HAP-1 (cell line): ENCODE measurements around the gene PYCARD.
A peak's percentile ranks its signal among the peaks of the same experiment; 100 is the strongest.
"Not testable (repeated sequence)": the region's sequence is repeated elsewhere in the genome, so short reads cannot be mapped to it uniquely, and the experiment has no call there.

ENCODE experiments used
- DNase-seq, 2 experiments: peaks; one replicate each; pipeline ENCODE4 v3.0.0-alpha.2; 2016 to 2020; ENCODE audit warnings: low spot score in 2 of 2
- H3K27me3 ChIP-seq: fragments of 250-450 bp; sonication (Bioruptor Pico); 2 replicates; pipeline ENCODE4 v1.5.1; 2020; ENCODE audit warnings: low read depth, mild to moderate bottlenecking, moderate library complexity
- H3K36me3 ChIP-seq: fragments of 250-450 bp; sonication (Bioruptor Pico); replicated peaks from 2 replicates; pipeline ENCODE4 v1.5.1; 2020; ENCODE audit warnings: mild to moderate bottlenecking
- H3K4me1 ChIP-seq: fragments of 250-450 bp; sonication (Bioruptor Pico); 2 replicates; pipeline ENCODE4 v1.5.1; 2020; ENCODE audit warnings: mild to moderate bottlenecking
- H3K4me3 ChIP-seq: fragments of 250-450 bp; sonication (Bioruptor Pico); 2 replicates; pipeline ENCODE4 v1.5.1; 2020; ENCODE audit warnings: mild to moderate bottlenecking, moderate library complexity
- H3K9me3 ChIP-seq: fragments of 250-450 bp; sonication (Bioruptor Pico); 2 replicates; pipeline ENCODE4 v1.5.1; 2020; ENCODE audit warnings: mild to moderate bottlenecking, moderate library complexity
- in situ Hi-C: fragments of 300-500 bp; cut with MboI; formaldehyde crosslinking; loops from 3 replicates; pipeline ENCODE4 v1.14.3; 2020; ENCODE audit warnings: low sequenced_read_pairs, inconsistent platforms, mixed read lengths

The PYCARD gene

DNA sequence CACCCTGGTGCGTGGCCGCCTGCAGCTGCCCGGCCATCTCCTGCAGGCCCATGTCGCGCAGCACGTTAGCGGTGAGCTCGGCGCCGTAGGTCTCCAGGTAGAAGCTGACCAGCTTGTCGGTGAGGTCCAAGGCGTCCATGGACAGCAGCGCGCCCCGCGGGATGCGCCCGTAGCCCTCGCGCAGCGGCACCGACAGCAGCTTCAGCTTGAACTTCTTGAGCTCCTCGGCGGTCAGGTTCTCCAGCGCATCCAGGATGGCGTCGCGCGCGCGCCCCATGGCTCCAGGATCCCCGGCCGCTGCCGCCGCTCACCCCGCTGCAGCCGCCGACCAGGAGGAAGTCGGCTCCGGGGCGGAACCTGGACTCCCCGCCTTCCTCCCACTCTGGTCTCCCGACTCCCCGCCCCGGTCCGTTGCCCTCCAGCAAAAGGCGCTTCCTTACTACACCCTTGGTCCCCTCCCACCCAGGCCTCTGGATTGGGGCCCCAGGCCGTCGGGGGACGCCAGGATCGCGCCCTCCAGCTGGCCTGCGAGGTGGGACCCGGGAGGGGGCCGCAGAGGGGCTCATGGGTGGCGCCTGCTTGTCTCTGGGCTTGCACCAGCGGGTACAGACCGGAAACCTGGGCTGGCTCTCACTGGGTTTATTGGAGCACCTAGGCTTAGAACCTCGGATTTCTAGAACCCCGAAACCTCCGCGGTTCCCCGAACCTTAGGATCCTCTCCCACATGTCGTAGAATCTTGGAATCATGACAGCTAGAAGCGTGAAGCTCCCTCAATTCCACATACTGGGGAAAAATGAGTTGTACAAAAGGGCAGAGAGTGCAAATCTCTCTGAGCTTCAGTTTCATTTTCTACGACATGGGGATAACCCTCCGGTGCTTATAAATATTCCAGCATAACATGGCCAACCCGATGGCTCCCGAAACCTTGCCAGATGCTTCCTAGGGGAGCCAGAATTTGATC, at the start of gene PYCARD:
Gene PYCARD (minus strand): TSS at position 347 of the 962 bp plus-strand sequence. CDS start 70 bp downstream, at position 277.
- Histone ChIP-seq H3K9me3 (no peaks in the 10 kb centered on the region), H3K4me3 (peak within 1 kb of the TSS; percentile 33), H3K36me3 (peaks cover 15% of the 10 kb centered on the region), H3K27me3 (peaks cover 10% of the 10 kb centered on the region; the same call in 1 of the 2 replicates), H3K4me1 (no peaks in the 10 kb centered on the region; the same call in 1 of the 2 replicates)
- peak in 1 of 2 experiments; percentile 62 for DNase-seq
- in situ Hi-C loops: loop anchor here (25.0 kb wide), 1 partner anchor 660 kb away; the partner anchor contains the start of gene ZNF267

DNA sequence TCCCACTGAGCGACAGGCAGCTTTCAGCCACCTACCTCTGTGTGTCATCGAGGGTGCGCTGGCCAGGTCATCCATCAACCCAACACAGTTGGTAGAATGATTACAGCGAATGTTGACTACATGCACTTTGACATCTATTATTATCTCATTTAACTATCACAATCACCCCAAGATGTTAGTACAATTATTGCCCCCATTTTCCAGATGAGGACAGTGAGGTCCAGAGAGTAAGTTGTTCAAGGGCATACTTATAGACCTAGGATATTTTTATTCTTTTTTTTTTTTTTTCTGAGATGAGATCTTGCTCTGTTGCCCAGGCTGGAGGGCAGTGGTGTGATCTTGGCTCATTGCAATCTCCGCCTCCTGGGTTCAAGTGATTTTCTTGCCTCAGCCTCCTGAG, 48.9 kb upstream of the PYCARD start:
- in situ Hi-C loops: no loop called here
- Histone ChIP-seq H3K9me3 (no peaks in the 10 kb centered on the region), H3K4me3 (no peak overlapping the region), H3K4me1 (no peaks in the 10 kb centered on the region), H3K27me3 (peaks cover 4% of the 10 kb centered on the region; the same call in 1 of the 2 replicates), H3K36me3 (no peaks in the 10 kb centered on the region)
- no peak for DNase-seq

DNA sequence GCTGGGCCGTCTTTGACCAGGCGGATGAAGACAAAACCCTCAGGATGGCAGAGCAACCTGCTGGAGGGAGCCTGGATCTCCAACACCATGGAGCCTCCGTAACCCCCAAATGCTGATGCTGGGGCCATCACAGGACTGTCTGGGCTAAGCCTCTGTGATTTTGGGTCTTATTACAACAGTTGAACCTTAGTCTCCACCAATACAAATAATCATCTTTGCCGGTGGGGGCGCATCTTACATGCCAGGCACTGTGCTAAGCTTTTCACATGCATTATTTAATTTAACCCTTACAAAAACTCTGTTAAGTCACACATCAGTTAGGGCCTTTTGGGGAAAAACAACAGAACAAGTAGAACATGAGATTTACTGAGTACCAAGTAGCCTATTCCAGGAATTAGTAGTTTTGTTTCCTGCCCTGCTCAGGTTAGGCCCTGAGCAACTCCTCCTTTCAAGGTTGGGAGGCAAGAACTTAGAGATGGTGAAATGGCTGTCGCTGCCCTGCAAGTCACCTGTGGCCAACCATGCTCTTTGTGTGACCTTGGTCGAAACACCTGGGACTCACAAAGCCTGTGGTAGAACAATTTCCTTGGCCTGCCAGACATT, 48.3 kb upstream of the PYCARD start:
- in situ Hi-C loops: no loop called here

DNA sequence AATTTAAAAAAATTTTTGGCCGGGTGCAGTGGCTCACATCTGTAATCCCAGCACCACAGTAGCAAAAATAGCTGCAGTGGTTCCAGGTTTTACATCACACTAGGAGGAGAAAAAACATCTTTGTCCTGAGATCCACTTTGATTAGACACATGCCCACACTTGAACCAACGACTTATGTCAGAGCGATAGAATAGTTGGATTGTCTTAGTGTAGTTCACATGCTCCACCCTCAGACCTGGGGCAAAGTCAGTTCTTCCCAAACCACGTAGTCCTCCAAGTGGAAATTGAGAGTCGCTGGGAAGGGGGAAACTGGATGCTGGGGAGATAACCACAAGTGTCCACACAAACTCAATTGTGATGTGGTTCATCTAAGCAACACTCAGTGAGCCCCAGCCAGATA, 45.8 kb upstream of the PYCARD start:
- in situ Hi-C loops: no loop called here
- Histone ChIP-seq H3K27me3 (no peaks in the 10 kb centered on the region), H3K36me3 (no peaks in the 10 kb centered on the region), H3K9me3 (no peaks in the 10 kb centered on the region), H3K4me3 (no peak overlapping the region), H3K4me1 (no peaks in the 10 kb centered on the region)
- DNase-seq: no peak

More for the DNA sequence above, 48.3 kb upstream of the PYCARD start:
- DNase-seq: no peak
- Histone ChIP-seq H3K4me3 (no peak overlapping the region), H3K36me3 (no peaks in the 10 kb centered on the region), H3K9me3 (no peaks in the 10 kb centered on the region), H3K4me1 (no peaks in the 10 kb centered on the region), H3K27me3 (peaks cover 4% of the 10 kb centered on the region; the same call in 1 of the 2 replicates)

DNA sequence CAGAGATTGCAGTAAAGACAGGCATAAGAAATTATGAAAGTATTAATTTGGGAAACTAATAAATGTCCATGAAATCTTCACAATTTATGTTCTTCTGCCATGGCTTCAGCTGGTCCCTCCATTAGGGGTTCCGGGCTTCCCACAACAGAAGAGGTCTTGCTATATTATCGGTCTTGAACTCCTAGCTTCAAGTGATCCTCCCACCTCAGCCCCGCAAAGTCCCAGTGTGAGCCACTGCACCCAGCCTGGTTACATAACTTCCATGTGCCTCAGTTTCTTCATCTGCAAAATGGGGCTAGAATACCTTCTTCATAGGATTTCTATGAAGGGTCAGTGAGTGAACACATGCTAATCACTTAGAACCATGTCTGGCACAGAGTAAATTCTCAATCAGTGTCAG, 43.7 kb upstream of the PYCARD start:
- DNase-seq: no peak
- Histone ChIP-seq H3K4me1 (no peaks in the 10 kb centered on the region), H3K36me3 (no peaks in the 10 kb centered on the region), H3K27me3 (no peaks in the 10 kb centered on the region), H3K4me3 (no peak overlapping the region), H3K9me3 (no peaks in the 10 kb centered on the region)
- in situ Hi-C loops: no loop called here

DNA sequence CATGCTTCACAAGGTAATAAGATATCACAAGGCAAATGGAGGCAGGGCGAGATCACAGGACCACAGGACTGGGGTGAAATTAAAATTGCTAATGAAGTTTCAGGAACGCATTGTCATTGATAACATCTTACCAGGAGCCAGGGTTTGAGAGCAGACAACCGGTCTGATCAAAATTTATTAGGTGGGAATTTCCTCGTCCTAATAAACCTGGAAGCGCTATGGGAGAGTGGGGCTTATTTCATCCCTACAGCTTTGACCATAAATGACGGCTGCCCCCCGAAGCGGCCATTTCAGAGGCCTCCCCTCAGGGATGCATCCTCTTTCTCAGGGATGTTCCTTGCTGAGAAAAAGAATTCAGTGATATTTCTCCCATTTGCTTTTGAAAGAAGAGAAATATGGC, 43.0 kb upstream of the PYCARD start:
- H3K4me3 ChIP-seq, H3K27me3 ChIP-seq, H3K4me1 ChIP-seq, DNase-seq, H3K36me3 ChIP-seq, H3K9me3 ChIP-seq, in situ Hi-C loops: not testable (repeated sequence)

DNA sequence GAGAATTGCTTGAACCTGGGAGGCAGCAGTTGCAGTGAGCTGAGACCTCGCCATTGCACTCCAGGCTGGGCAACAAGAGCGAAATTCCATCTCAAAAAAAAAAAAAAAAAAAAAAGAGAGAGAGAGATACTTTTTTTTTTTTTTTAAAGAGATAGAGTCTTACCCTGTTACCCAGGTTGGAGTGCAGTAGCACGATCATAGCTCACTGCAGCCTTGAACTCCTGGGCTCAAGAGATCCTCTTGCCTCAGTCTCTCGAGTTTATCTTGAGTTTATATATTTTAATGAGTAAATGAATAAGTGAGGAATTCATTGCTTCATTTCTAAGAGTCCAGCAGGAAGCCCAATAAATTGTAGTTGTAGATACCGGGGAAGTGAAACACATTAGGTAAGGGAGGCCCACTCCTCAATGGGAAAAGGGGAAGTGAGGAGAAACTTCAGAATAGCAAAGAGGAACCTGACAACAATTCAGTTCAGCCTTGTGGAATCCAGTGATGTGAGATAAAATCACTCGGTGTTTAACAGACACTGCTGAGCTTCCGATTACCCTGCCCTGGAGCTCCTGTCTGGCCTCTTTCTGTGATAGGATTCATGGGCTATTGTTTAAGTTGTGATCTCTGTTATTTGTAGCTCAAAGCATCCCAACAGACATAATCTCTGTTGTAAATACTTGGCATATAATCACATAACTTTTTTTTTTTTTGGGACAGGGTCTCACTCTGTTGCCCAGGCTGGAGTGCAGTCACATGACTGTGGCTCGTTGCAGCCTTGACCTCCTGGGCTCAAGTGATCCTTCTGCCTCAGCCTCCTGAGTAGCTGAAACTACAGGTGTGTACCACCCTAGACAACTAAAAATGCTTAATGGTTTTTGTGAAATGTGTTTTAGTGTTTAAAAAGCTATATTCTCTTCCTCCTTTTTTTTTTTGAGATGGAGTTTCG, 41.4 kb upstream of the PYCARD start:
- Histone ChIP-seq H3K4me1 (no peaks in the 10 kb centered on the region), H3K9me3 (no peaks in the 10 kb centered on the region), H3K36me3 (no peaks in the 10 kb centered on the region), H3K27me3 (no peaks in the 10 kb centered on the region), H3K4me3 (no peak overlapping the region)
- in situ Hi-C loops: no loop called here
- DNase-seq: no peak

DNA sequence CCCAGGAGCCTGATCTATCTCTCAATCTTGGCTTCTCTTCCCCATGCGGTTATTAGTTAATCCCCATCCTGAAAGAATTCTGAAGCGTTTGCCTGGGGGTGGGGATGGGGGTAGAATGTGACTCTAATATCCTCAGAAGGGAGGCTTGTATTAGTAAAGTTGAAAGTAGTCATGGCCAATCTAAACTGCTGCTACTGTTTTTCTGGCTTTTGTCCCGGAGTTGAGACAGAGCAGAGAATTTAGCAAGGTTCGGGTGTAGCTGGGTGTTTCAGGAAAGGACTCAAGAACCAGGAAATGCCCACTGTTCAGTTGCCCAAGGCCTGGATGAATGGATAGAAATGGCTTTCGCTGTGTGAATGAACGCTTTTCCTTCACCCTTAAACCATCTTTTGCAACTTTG, 39.6 kb upstream of the PYCARD start:
- no peaks in the 10 kb centered on the region for H3K36me3 ChIP-seq
- DNase-seq: no peak
- no peaks in the 10 kb centered on the region for H3K9me3 ChIP-seq
- in situ Hi-C loops: no loop called here
- no peaks in the 10 kb centered on the region for H3K27me3 ChIP-seq
- H3K4me1 ChIP-seq: no peaks in the 10 kb centered on the region
- no peak overlapping the region for H3K4me3 ChIP-seq

DNA sequence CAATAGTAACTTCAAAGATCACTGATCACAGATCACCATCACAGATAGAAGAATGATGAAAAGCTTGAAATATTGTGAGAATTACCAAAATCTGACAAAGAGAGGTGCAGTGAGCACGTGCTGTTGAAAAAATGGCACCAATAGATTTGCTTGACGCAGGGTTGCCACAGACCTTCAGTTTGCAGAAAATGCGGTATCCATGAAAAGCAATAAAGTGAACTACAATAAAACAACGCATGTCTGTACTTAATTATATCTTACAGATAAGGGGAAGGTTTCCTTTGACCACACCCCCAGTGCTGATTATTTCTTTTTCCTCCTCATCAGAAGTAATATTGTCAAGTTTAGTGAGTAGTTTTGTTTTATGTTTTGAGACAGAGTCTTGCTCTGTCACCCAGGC, 35.5 kb upstream of the PYCARD start:
- in situ Hi-C loops: no loop called here
- Histone ChIP-seq H3K9me3 (no peaks in the 10 kb centered on the region), H3K27me3 (no peaks in the 10 kb centered on the region), H3K4me1 (no peaks in the 10 kb centered on the region), H3K4me3 (no peak overlapping the region), H3K36me3 (no peaks in the 10 kb centered on the region)
- DNase-seq: no peak

DNA sequence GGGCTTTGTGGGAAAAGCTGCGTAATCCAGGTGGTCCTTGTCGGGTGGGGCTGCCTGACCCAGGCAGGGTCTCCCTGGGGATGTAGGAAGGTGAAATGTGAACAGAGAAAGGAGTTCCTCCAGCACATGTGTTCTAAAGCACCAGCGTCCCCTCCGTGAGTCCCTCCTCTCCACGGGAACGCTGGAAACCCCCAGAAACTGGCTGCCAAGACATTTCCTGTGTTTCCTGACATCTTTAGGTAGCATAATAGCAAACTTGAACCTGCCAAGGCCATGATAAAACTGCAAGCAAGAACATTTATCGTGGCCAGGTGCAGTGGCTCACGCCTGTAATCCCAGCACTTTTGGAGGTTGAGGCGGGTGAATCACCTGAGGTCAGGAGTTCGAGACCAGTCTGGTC, 26.9 kb upstream of the PYCARD start:
- no peak overlapping the region for H3K4me3 ChIP-seq
- no peaks in the 10 kb centered on the region; the same call in 1 of the 2 replicates for H3K27me3 ChIP-seq
- H3K9me3 ChIP-seq: no peaks in the 10 kb centered on the region
- in situ Hi-C loops: no loop called here
- H3K4me1 ChIP-seq: no peaks in the 10 kb centered on the region
- no peaks in the 10 kb centered on the region for H3K36me3 ChIP-seq
- DNase-seq: no peak

DNA sequence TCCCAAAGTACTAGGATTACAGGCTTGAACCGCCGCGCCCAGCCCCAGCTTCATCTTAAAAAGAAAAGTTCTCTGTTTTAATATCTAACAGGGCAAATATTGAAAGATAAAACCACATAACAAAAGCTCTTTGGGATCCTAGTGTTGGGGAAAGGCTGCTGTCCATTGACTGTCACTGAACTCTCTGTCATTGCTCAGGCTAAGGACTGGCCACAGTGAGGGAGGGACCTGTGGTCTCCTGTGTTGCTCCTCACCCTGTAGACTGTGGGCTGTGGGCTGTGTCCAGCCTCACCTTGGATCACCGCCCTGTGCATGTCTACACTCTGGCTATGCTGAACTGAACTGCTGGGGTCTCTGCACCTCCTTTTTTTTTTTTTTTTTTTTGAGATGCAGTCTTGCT, 25.6 kb upstream of the PYCARD start:
- in situ Hi-C loops: no loop called here
- no peak for DNase-seq
- Histone ChIP-seq H3K36me3 (no peaks in the 10 kb centered on the region), H3K9me3 (no peaks in the 10 kb centered on the region), H3K4me3 (no peak overlapping the region), H3K4me1 (no peaks in the 10 kb centered on the region), H3K27me3 (no peaks in the 10 kb centered on the region; the same call in 1 of the 2 replicates)

DNA sequence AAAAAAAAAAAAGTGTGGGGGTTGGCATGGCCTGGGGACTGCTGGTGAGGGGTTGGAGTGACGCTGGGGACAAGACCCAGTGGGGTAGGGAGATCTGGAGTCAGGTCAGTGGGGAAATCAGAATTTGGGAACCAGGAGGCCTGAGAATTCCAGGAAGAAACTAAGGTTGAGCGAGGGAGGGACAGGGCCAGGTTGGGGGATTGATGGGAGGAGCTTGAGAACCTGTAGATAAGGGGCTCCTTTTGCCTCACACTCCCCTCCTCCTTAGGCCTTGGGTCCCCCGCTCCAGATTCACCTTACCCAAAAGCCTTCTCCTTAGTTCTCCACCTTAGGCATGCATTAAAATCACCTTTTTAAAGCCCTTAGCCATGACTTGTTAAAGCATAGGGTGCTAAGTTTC, 22.6 kb upstream of the PYCARD start:
- in situ Hi-C loops: no loop called here
- H3K27me3 ChIP-seq: no peaks in the 10 kb centered on the region; the same call in 1 of the 2 replicates
- no peaks in the 10 kb centered on the region for H3K36me3 ChIP-seq
- no peaks in the 10 kb centered on the region for H3K4me1 ChIP-seq
- H3K4me3 ChIP-seq: no peak overlapping the region
- DNase-seq: no peak
- no peaks in the 10 kb centered on the region for H3K9me3 ChIP-seq
